ENCODE measurements around the gene C10orf120.
A peak's percentile ranks its signal among the peaks of the same experiment; 100 is the strongest.

Gene C10orf120

DNA sequence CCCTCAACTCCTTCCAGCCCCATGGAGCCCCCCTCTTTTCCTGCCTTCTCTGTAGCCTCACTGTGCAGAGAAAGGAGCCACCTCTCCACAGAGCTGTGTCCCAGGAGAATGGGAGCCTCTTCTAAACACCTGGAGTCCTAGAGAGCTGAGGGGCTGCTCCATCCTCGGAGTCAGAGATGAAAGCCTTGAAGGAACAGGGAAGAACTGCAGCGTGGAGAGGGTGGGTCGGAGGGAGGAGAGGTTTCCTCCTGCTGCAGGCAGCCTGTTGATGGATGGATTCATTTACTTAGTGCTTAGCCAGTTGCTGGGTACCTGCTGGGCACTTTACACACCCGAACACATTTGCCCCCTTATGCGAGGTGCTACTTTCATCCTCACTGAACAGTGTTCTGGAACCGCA, 39.0 kb downstream of the C10orf120 start:
- DNase-seq (ENCODE audit: low spot score), result no peak

DNA sequence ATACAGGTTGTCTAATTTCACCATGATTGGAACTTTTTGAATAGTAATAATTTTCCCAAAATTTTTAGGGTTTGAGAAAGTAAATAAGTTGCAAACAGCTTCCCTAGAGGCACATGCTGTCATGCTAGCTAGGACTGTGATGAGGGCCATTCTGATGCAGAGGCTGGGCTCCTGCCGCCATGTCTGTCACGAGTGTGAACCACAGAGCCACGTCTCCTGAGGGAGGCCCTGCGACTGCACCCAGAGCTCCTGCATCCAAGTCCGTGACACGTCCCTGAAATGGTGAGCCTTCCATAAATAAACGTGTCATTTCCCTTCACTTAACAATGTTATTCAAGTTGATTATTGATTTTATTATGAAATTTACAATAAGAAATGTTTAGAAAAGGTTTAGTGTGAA, 40.0 kb downstream of the C10orf120 start:
- no peak for DNase-seq (ENCODE audit: low spot score)

DNA sequence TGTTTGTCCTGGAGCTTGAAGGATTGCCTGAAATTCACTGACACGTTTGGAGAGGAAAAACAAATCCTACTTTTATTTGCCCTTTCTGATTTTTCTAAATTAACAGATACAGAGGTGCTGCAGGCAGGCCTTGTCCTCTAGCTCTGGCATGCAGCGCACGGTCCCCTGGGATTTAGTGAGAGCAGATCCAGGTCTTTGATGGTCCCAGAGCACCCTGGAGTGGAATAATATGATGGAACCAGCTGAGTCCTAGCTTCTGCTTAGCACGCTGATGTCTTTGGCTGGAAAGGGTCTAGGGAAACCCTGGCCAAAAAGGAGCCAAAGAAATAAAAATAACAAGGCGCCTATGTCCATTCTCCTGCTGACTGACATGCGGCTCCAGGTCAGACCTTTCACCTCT, 40.5 kb downstream of the C10orf120 start:
- DNase-seq (ENCODE audit: low spot score), result no peak

DNA sequence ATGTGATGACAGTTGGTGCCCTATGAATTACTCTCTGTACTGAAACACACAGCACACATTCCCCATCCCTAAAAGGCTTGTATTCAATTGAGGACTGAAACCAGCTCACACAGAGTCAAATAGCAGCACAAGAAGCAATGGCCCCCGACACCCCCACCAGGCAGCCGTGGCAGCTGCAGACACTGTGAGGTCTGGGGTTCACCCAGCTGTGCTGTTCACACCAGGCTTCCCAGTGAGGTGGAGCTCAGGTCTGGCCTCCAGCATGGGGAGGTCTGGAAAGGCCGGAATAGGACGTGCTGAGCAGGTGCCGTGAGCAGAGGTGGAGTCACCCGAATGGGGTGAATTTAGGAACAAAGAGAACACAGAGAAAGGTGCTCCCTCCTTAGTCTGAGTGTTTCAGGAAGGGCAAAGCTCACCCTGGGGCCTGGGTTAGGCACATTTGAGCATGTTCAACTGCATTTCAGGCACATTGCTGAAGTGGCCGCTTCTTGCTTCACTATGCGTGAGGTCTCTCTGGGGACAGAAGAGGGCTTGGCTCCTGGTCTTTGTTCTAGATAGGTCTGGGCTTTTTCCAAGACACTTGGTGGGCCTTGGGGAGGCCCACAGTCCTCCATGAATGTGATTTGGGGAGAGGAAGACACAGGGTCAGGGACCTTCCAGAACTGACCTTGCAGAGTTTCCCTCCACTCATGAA, 41.1 kb downstream of the C10orf120 start:
- no peak for DNase-seq (ENCODE audit: low spot score)

DNA sequence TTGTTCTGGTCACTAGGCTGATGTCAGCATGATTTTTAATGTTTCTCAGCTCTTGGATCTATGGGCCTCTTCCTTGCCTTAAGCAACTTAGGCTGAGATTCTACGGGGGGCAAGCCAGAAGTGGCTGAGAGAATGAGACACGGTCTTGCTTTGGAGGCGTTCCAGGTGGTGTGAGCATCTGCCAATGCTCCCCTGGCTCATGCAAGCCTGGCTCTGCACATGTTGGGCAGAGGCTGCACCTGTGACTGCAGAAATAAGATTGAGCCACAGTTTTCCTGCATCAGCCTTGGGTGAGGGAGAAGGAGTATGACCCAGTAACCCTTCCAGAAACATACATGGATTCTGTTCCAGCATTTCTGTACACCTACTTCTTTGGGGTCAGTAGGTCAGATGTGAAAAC, 41.9 kb downstream of the C10orf120 start:
- no peak for DNase-seq (ENCODE audit: low spot score)

DNA sequence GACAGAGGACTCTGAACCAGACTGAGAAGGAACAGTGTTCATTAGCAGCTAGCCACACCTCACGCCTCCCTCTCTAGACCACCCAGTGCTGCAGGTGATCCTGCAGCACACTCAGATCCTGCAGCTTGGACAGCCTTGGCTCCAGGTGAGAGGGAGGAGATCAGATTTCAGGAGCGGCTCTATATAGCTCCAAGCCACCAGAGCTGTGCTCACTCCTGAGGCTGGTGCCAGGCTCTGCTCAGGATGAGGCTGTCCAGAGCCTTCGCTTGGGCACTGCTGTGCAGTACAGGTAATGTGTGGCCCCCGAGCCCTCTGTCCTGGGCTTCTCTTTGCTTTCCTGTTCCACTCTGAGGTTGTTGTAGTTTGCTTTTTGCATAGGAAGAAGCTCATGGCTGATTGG, 42.4 kb downstream of the C10orf120 start:
- no peak for DNase-seq (ENCODE audit: low spot score)

DNA sequence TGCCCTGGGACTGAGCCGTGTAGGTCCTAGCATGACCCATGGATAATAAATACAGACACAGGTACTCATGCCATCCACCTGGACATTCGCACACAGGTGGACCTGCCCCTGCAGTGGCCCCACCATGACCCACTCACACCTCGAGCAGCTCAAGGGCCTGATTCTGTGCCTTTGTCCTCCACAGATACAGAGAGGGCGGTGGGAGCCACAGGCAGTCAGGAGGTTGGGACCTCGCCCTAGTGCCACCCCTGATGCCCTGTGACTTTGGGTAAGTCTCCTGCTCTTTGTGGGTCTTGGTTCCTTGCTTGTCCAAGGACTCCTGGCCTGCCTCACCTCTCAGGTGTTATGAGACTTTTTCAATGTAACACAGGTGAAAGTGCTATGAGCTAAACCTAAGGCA, 42.9 kb downstream of the C10orf120 start:
- no peak for DNase-seq (ENCODE audit: low spot score)

DNA sequence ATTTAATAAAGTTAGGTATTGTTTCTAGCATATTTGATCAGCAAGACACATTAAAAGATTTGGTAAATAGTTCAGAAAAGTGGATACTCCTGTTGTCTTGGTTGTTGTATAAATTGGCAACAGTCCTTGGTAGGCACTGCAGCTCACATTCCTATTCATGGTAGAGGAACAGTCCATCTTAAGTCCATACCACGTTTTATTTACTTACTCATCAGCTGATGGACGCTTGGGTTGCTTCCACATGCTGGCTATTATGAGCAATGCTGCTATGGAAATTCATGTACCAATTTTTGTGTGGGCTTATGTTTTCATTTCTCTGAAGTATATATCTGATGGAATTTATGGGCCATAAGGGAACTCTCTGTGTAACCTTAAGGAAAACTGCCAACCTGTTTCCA, 43.3 kb downstream of the C10orf120 start:
- no peak for DNase-seq (ENCODE audit: low spot score)

DNA sequence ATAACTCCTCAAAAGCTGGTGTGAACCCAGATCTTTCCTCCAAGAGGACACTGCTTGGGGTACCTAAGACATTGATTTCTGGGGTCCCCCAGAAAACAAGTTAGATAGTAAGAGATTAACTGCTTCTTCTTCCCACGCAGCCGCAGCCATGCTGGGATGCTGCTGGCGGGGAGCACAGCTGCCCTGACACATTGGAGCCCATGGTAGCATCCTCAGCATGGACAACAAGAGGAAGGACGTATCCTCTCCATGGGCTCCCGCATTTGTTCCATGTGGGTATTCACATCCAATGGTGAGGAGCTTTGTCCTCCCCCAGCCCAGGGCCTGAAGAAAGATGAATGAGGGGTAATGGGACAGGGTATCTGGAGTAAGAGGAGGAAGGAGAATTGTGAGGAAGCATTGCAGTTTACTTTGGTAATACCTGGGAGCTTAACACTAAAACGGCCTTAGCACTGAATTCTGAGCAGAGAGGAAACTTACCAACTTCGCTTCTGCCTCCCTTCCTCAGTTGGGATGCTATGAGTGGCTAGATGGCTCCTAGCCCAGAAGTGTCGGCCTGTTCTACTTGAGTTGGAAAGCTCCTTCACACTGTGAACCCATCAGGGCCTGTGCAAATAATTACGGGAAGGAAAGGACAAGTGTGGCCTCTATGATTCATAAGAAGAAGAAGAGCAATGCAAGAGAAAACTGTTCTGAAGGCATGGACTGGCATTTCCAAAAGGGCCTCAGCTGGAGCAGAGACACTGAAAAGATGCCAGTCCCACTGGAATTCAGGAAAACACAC, 43.9 kb downstream of the C10orf120 start:
- no peak for DNase-seq (ENCODE audit: low spot score)

DNA sequence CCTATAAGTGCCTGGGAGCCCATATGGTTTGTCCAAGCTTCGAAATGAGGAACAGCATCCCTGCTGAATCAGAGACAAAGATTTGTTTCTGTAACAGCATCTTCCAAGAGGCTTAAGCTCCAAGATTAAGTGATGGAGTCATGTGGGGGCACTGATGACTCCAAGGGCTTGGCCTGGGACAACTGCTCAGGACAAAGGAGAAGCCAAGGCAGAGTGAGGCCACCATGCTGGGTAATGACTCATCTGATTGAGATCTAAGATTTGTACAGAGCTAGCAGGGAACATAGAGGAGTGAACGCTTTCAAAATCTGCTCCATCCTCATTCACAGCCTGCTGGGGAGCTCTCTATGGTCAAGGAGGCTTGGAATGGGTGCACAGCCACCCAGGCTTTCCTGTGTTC, 49.3 kb downstream of the C10orf120 start:
- DNase-seq (ENCODE audit: low spot score), result no peak

DNA sequence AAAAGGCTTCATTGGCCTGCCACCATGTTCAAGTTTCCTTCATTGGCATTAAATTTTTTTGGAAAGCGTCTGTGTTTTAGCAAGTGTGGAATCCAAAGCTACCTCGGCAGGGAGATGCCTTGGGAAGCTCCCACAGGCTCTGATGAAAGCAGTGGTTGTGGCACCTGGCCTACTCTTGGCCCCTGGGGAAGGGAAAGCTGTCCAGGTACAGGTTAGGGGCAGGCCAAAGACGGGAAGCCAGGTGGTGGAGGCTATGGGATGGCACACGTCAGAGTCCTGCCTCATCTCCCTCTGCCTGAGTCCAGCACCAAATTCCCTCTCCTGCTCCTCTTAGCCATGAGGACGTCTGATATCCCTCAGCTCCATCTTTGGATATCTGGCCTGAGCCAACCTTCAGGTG, 49.7 kb downstream of the C10orf120 start:
- DNase-seq (ENCODE audit: low spot score), result no peak

DNA sequence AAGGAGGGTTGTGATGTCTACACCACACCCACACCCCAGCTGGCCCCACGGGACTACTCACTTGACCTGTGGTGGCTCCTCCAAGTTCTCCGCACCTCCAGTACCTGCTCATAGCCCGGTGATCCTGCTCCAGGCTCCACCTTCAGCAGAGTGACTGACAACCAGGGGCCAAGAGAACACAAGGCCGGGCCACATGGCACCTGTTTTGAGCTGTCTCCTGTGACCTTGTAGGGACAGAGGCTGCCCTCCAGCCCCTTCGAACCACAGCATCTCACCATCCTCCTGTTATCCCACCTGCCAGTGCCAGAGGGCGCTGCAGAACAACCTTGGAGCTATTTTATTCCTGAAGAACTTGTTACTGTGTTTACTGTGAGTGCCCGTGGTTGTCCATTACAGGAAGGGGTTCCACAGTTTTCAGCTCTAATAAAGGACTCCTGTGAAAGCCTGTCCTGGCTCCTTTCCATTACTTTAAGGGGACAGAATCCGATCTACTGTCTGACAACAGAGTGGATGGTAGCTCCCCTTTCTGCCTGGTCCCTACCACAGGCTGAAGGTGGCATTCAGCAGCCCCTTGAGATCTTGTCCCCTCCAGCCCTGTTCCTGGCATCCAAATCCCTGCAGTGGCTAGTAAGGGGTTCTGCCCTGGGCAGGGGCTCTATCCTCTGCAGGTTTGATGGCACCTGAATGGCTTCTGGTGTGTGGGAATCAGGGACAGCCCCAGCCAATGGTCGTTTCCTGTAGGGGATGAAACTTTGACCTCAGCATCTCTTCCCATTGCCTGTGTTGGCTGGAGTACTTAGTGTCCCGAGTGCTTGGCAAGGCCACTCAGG, 50.8 kb downstream of the C10orf120 start:
- peak; percentile 32 for DNase-seq (ENCODE audit: low spot score)

All from cerebellar cortex (tissue), 1 donor.